ENCODE data around the gene UGT1A10. TPM values are rescaled to one million over a fixed set of nuclear protein-coding genes. Genes with fewer than 3 reads are reported as not detected.

Gene UGT1A10
- total RNA-seq, 1 experiment from 2014 or later: not detected

- WGBS (ENCODE audit: extremely low coverage, insufficient read length, low lambda C conversion rate): no CpG with 5 or more reads among the region's 5 CpGs
- no peak overlapping the region for H2BK15ac ChIP-seq (ENCODE audit: low read depth, low read length)
Measured at GRCh38 chr2:233799716-233800115, 163.5 kb downstream of the UGT1A10 start.

More at GRCh38 chr2:233799716-233800115, 163.5 kb downstream of the UGT1A10 start:
- no peaks in the 10 kb centered on the region for H3K27me3 ChIP-seq (ENCODE audit: insufficient read depth, low read length)
- H2AFZ ChIP-seq (ENCODE audit: low read length): no peak overlapping the region
- no peak overlapping the region for H2BK5ac ChIP-seq (ENCODE audit: insufficient read length, low read length)
- H4K5ac ChIP-seq (ENCODE audit: insufficient read length, low read depth, low read length): no peak overlapping the region
- no peak overlapping the region for H3K56ac ChIP-seq (ENCODE audit: insufficient read length, low read depth, low read length)
- no peaks in the 10 kb centered on the region for H3K23me2 ChIP-seq (ENCODE audit: insufficient read length, low read depth, low read length, poor library complexity, severe bottlenecking)
- H4K8ac ChIP-seq (replicated peaks; ENCODE audit: insufficient read length, low read depth, low read length): no peak overlapping the region
- no peak overlapping the region for H3K4me3 Mint-ChIP-seq
- H3K79me2 ChIP-seq (ENCODE audit: insufficient read depth, low read length): no peaks in the 10 kb centered on the region
- H3T11ph ChIP-seq (ENCODE audit: low read length): no peak overlapping the region
- no peak overlapping the region for H2BK120ac ChIP-seq (ENCODE audit: low read depth, low read length, poor library complexity, severe bottlenecking)
- no peak overlapping the region for H2BK20ac ChIP-seq (ENCODE audit: low read depth, low read length, poor library complexity, severe bottlenecking)
- H3K23ac ChIP-seq (ENCODE audit: insufficient read length, low read depth, low read length): no peak overlapping the region
- H3K79me1 ChIP-seq (ENCODE audit: insufficient read depth, low read depth, low read length, poor library complexity, severe bottlenecking): no peaks in the 10 kb centered on the region
- H3K27me3 Mint-ChIP-seq (ENCODE audit: low read depth): peaks cover 12% of the 10 kb centered on the region
- no peak overlapping the region for H2AK5ac ChIP-seq (ENCODE audit: insufficient read length, low read length)
- no peak for TF ChIP-seq CTCF (conservative IDR thresholded peaks at IDR 0.05)
- no peak overlapping the region for H2BK12ac ChIP-seq (ENCODE audit: insufficient read length, low read depth, low read length)
- no peak overlapping the region for H3K18ac ChIP-seq (ENCODE audit: insufficient read length, low read depth, low read length)
- H3K27ac ChIP-seq (ENCODE audit: insufficient read length, low read depth, low read length): no peak overlapping the region
- no peak overlapping the region for H3K27ac Mint-ChIP-seq
- peaks cover 2 to 4% of the 10 kb centered on the region in 2 experiments; a peak in 3 of 4 replicates for H3K4me1 Mint-ChIP-seq
- no peak overlapping the region for H3K14ac ChIP-seq (ENCODE audit: insufficient read depth, low read length)
- H3K4me1 ChIP-seq (ENCODE audit: insufficient read depth, low read length): no peaks in the 10 kb centered on the region
- peaks cover 14 to 18% of the 10 kb centered on the region in 2 experiments for H3K9me3 Mint-ChIP-seq
- no peak overlapping the region for H4K91ac ChIP-seq (ENCODE audit: insufficient read length, low read depth, low read length)
- H3K4me2 ChIP-seq (ENCODE audit: insufficient read depth, insufficient read length, low read length): no peak overlapping the region
- H3K9me3 ChIP-seq (ENCODE audit: control insufficient read depth, low read depth, low read length): no peaks in the 10 kb centered on the region
- no peak for DNase-seq
- no peak overlapping the region for H3K4ac ChIP-seq (ENCODE audit: low read depth, low read length)
- no peaks in the 10 kb centered on the region for H4K20me1 ChIP-seq (ENCODE audit: control insufficient read depth, insufficient read depth, insufficient read length)
- no peak overlapping the region for H3K9ac ChIP-seq (ENCODE audit: extremely low read depth, insufficient read length, low read length)
- H3K36me3 Mint-ChIP-seq (ENCODE audit: insufficient read depth in 1 of 3, low read depth in 3 of 3): peaks cover 0 to 5% (median 4%) of the 10 kb centered on the region in 3 experiments; a peak in 2 of 7 replicates
